Erythroblast (primary cell): ENCODE results near the gene BMP8A.
"Not testable (repeated sequence)": the region's sequence is repeated elsewhere in the genome, so short reads cannot be mapped to it uniquely, and the experiment has no call there.

Experiments
- GATA1 ChIP-seq: IDR thresholded peaks from 2 replicates; pipeline ENCODE4 v1.6.1; 2011; ENCODE audit warnings: low read depth, mild to moderate bottlenecking, control low read depth, low read length, moderate library complexity
- POLR2A ChIP-seq: IDR thresholded peaks from 2 replicates; pipeline ENCODE4 v1.6.1; 2011; ENCODE audit warnings: mild to moderate bottlenecking, low read length

GRCh38 chr1:39504436-39504835 lies 13.0 kb downstream of the BMP8A start:
- TF ChIP-seq POLR2A, GATA1: not testable (repeated sequence)
